Esophagus (tissue), 2 donors: ENCODE data around the gene CHTF8. TPM values are rescaled to one million over a fixed set of nuclear protein-coding genes. Genes with fewer than 3 reads are reported as not detected.

Source experiments
- H3K27ac ChIP-seq, 2 donors: one replicate each; pipeline ENCODE4 v1.5.1; 2013; ENCODE audit warnings: low read depth in 2 of 2, mild to moderate bottlenecking in 2 of 2, inconsistent platforms in 1 of 2, low read length in 1 of 2, moderate library complexity in 1 of 2
- H3K27me3 ChIP-seq, 2 donors: one replicate each; pipeline ENCODE4 v1.6.1; 2013; ENCODE audit warnings: low read length in 2 of 2, control low read depth in 1 of 2, mild to moderate bottlenecking in 1 of 2; ENCODE audit not compliant: insufficient read depth in 2 of 2, control insufficient read depth in 1 of 2
- H3K36me3 ChIP-seq, 2 donors: one replicate each; pipeline ENCODE4 v1.6.1; 2013; ENCODE audit warnings: low read length in 1 of 2; ENCODE audit not compliant: control insufficient read depth in 2 of 2, insufficient read depth in 2 of 2
- H3K4me1 ChIP-seq, 2 donors: one replicate each; pipeline ENCODE4 v1.6.1; 2013; ENCODE audit warnings: low read length in 1 of 2; ENCODE audit not compliant: control insufficient read depth in 2 of 2, insufficient read depth in 2 of 2
- H3K4me3 ChIP-seq, 2 donors: one replicate each; pipeline ENCODE4 v1.5.1; 2013; ENCODE audit warnings: low read length in 2 of 2, mild to moderate bottlenecking in 2 of 2, low read depth in 1 of 2, moderate library complexity in 1 of 2
- H3K9me3 ChIP-seq, 2 donors: one replicate each; pipeline ENCODE4 v1.6.1; 2013; ENCODE audit warnings: mild to moderate bottlenecking in 2 of 2, low read depth in 1 of 2, low read length in 1 of 2, moderate library complexity in 1 of 2; ENCODE audit not compliant: control insufficient read depth in 2 of 2, insufficient read depth in 1 of 2
- WGBS, 2 donors: extraction: QIAGEN DNeasy Blood & Tissue Kit; methylation state at CpG; one replicate each; pipeline ENCODE4 v1.1.7; 2013; 5-methylcytosine and 5-hydroxymethylcytosine counted together
- polyA plus RNA-seq, 2 donors: library from polyadenylated mRNA; stranded (reverse); fragments of 200-250 nt; gene quantifications; one replicate each; pipeline ENCODE4 v1.2.3, GENCODE V29; 2013
- donor health status: healthy with polysubstance abuse.
- donor health status: Bipolar disorder and iron deficiency.

CHTF8 gene
- polyA plus RNA-seq, 2 donors = 18.8 to 43.5 TPM

- Histone ChIP-seq H3K27ac (no peak overlapping the region), H3K27me3 (no peaks in the 10 kb centered on the region), H3K36me3 (peaks cover 2 to 22% of the 10 kb centered on the region in 2 donors), H3K9me3 (peaks cover 0 to 3% of the 10 kb centered on the region in 2 donors), H3K4me3 (no peak overlapping the region), H3K4me1 (peaks cover 10 to 14% of the 10 kb centered on the region in 2 donors)
- 90 to 92% methylated on average over 4 of the region's 4 CpGs for WGBS, 2 donors
Observed at GRCh38 chr16:69108905-69109252, 23.5 kb downstream of the CHTF8 start.

GRCh38 chr16:69108064-69108904 lies 24.1 kb downstream of the CHTF8 start:
- Histone ChIP-seq H3K36me3 (peaks cover 2 to 16% of the 10 kb centered on the region in 2 donors), H3K4me1 (peaks cover 10 to 14% of the 10 kb centered on the region in 2 donors), H3K27ac (no peak overlapping the region), H3K4me3 (peak overlapping the region; percentile 65 to 69), H3K9me3 (peaks cover 0 to 3% of the 10 kb centered on the region in 2 donors), H3K27me3 (no peaks in the 10 kb centered on the region)
- 54 to 58% methylated on average over 9 of the region's 9 CpGs for WGBS, 2 donors

- H3K27ac ChIP-seq = no peak overlapping the region
- peaks cover 0 to 3% of the 10 kb centered on the region in 2 donors for H3K9me3 ChIP-seq
- peaks cover 10 to 17% of the 10 kb centered on the region in 2 donors for H3K4me1 ChIP-seq
- 5 to 8% methylated on average over 52 of the region's 52 CpGs for WGBS, 2 donors
- H3K4me3 ChIP-seq = peak overlapping the region; percentile 65 to 69
- H3K36me3 ChIP-seq = peaks cover 2 to 14% of the 10 kb centered on the region in 2 donors
- H3K27me3 ChIP-seq = no peaks in the 10 kb centered on the region
Observed at GRCh38 chr16:69107316-69107962, 24.9 kb downstream of the CHTF8 start.

- Histone ChIP-seq H3K27me3 (no peaks in the 10 kb centered on the region), H3K36me3 (peaks cover 2 to 13% of the 10 kb centered on the region in 2 donors), H3K27ac (peak overlapping the region; percentile 14 to 69), H3K4me1 (peaks cover 10 to 19% of the 10 kb centered on the region in 2 donors), H3K9me3 (peaks cover 0 to 3% of the 10 kb centered on the region in 2 donors), H3K4me3 (peak overlapping the region; percentile 65 to 69)
- 1% methylated on average over 50 to 55 of the region's 55 CpGs for WGBS, 2 donors
Observed at GRCh38 chr16:69106491-69107315, 25.7 kb downstream of the CHTF8 start.

- Histone ChIP-seq H3K36me3 (peaks cover 2 to 11% of the 10 kb centered on the region in 2 donors), H3K27me3 (no peaks in the 10 kb centered on the region), H3K9me3 (peaks cover 0 to 3% of the 10 kb centered on the region in 2 donors), H3K4me3 (peak within 1 kb of the TSS; percentile 65 to 69), H3K4me1 (peaks cover 10 to 20% of the 10 kb centered on the region in 2 donors), H3K27ac (peak within 1 kb of the TSS; percentile 69 to 76)
- 0 to 1% methylated on average over 56 to 80 of the region's 80 CpGs for WGBS, 2 donors
Observed at GRCh38 chr16:69105501-69106361, 26.7 kb downstream of the CHTF8 start, which contains the start of gene HAS3. HAS3 (plus strand) TSS chr16:69105653; CDS start chr16:69109396, 3,743 bp downstream.

GRCh38 chr16:69100071-69100691 lies 32.2 kb downstream of the CHTF8 start:
- Histone ChIP-seq H3K4me3 (no peak overlapping the region), H3K27me3 (no peaks in the 10 kb centered on the region), H3K36me3 (no peaks in the 10 kb centered on the region), H3K4me1 (peaks cover 0 to 10% of the 10 kb centered on the region in 2 donors), H3K9me3 (no peaks in the 10 kb centered on the region), H3K27ac (peak overlapping the region in 1 of 2 donors; percentile 61)
- 48 to 52% methylated on average over 11 of the region's 11 CpGs for WGBS, 2 donors

- Histone ChIP-seq H3K9me3 (no peaks in the 10 kb centered on the region), H3K4me3 (no peak overlapping the region), H3K27me3 (no peaks in the 10 kb centered on the region), H3K4me1 (peaks cover 0 to under 1% of the 10 kb centered on the region in 2 donors), H3K27ac (no peak overlapping the region), H3K36me3 (no peaks in the 10 kb centered on the region)
- WGBS, 2 donors = 68 to 74% methylated on average over 6 of the region's 6 CpGs
Observed at GRCh38 chr16:69095193-69095592, 37.2 kb downstream of the CHTF8 start.

GRCh38 chr16:69094501-69094900 lies 37.9 kb downstream of the CHTF8 start:
- Histone ChIP-seq H3K27ac (no peak overlapping the region), H3K4me1 (peaks cover 0 to 2% of the 10 kb centered on the region in 2 donors), H3K36me3 (no peaks in the 10 kb centered on the region), H3K27me3 (no peaks in the 10 kb centered on the region), H3K4me3 (no peak overlapping the region), H3K9me3 (no peaks in the 10 kb centered on the region)
- 71 to 78% methylated on average over 5 of the region's 5 CpGs for WGBS, 2 donors
